K562 (cell line): Measurements from ENCODE around the gene MLX. TPM values are rescaled to one million over a fixed set of nuclear protein-coding genes. Genes with fewer than 3 reads are reported as not detected.

Experiments used
- DIDO1 ChIP-seq: fragments of 450-650 bp; IDR thresholded peaks from 2 replicates; pipeline ENCODE4 v1.6.1; 2016; ENCODE audit warnings: low read depth, missing biosample characterization, missing genetic modification characterization
- ELF1 ChIP-seq: fragments of 200-800 bp; sonication (Bioruptor generic); IDR thresholded peaks from 2 replicates; pipeline ENCODE4 v1.6.1; 2016; ENCODE audit warnings: missing genetic modification characterization, missing compliant biosample characterization
- FOXM1 ChIP-seq, 2 experiments: fragments of 450-650 bp in 1 of 2; sonication (generic) in 1 of 2; formaldehyde crosslinking in 1 of 2; IDR thresholded peaks; 2 replicates each; pipeline versions ENCODE4 v1.6.1 to v1.9.0; 2017 to 2022; ENCODE audit warnings: low read depth in 2 of 2, mild to moderate bottlenecking in 2 of 2, missing genetic modification reagents in 1 of 2, moderate library complexity in 1 of 2
- HMGN3 ChIP-seq: IDR thresholded peaks from 2 replicates; pipeline ENCODE4 v1.6.1; 2011; ENCODE audit warnings: borderline replicate concordance, low read depth, mild to moderate bottlenecking, mixed read lengths, low read length; ENCODE audit not compliant: insufficient read length; ENCODE audit errors: extremely low read depth
- NFIX ChIP-seq: fragments of 250-450 bp; sonication (Bioruptor Pico); IDR thresholded peaks from 2 replicates; pipeline ENCODE4 v1.4.0; 2020; ENCODE audit warnings: low read depth, mild to moderate bottlenecking, moderate library complexity
- NR4A1 ChIP-seq, 2 experiments: fragments of 250-450 bp in 1 of 2; fragments of 450-650 bp in 1 of 2; sonication (Bioruptor Pico) in 1 of 2; IDR thresholded peaks; 2 replicates each; pipeline versions ENCODE4 v1.4.0 to v1.6.1; 2016 to 2020; ENCODE audit warnings: mild to moderate bottlenecking in 2 of 2, missing compliant biosample characterization in 1 of 2, missing genetic modification characterization in 1 of 2, moderate library complexity in 1 of 2
- POLR2H ChIP-seq: IDR thresholded peaks from 2 replicates; pipeline ENCODE4 v1.6.1; 2016; ENCODE audit warnings: missing genetic modification characterization, low read depth, mild to moderate bottlenecking, control low read depth, missing compliant biosample characterization, moderate library complexity
- POU5F1 ChIP-seq: fragments of 150-350 bp; IDR thresholded peaks from 2 replicates; pipeline ENCODE4 v1.6.1; 2014; ENCODE audit warnings: borderline replicate concordance, low read length, low read depth, mild to moderate bottlenecking; ENCODE audit not compliant: partially characterized antibody
- RUNX1 ChIP-seq: sonication (generic); IDR thresholded peaks from 2 replicates; pipeline ENCODE4 v1.6.1; 2016; ENCODE audit warnings: antibody characterized with exemption, low read depth
- SNRNP70 ChIP-seq: fragments of 200-400 bp; formaldehyde crosslinking; optimal IDR thresholded peaks from 2 replicates; pipeline ENCODE3; 2017; ENCODE audit warnings: low read depth, low read length
- STAT5B ChIP-seq: fragments of 250-450 bp; sonication (Bioruptor Pico); IDR thresholded peaks from 2 replicates; pipeline ENCODE4 v1.8.0; 2021; ENCODE audit warnings: mild to moderate bottlenecking, inconsistent platforms
- TAF1 ChIP-seq: IDR thresholded peaks from 2 replicates; pipeline ENCODE4 v1.6.1; 2011; ENCODE audit warnings: mild to moderate bottlenecking, low read length, moderate library complexity; ENCODE audit not compliant: insufficient read depth, control insufficient read depth, severe bottlenecking; ENCODE audit errors: extremely low read depth
- TBL1XR1 ChIP-seq, 2 experiments: IDR thresholded peaks; 2 replicates each; pipeline ENCODE4 v1.6.1; 2012; ENCODE audit warnings: improper control_type of control experiment in 2 of 2, low read length in 2 of 2, mild to moderate bottlenecking in 1 of 2
- TCF3 ChIP-seq: sonication (generic); formaldehyde crosslinking; IDR thresholded peaks from 2 replicates; pipeline ENCODE4 v1.4.0; 2020; ENCODE audit warnings: mild to moderate bottlenecking, missing genetic modification reagents
- TSHZ1 ChIP-seq: fragments of 250-450 bp; sonication (Bioruptor Pico); IDR thresholded peaks from 2 replicates; pipeline ENCODE4 v1.4.0; 2020; ENCODE audit warnings: mild to moderate bottlenecking, moderate library complexity
- ZBTB11 ChIP-seq, 3 experiments: fragments of 200-800 bp in 1 of 3; fragments of 250-450 bp in 1 of 3; fragments of 450-650 bp in 1 of 3; sonication (Bioruptor Pico) in 1 of 3; sonication (Bioruptor generic) in 1 of 3; formaldehyde crosslinking in 1 of 3; IDR thresholded peaks; 2 replicates each; pipeline versions ENCODE4 v1.6.1 to v1.8.0; 2016 to 2022; ENCODE audit warnings: mild to moderate bottlenecking in 2 of 3, missing genetic modification characterization in 2 of 3, missing compliant biosample characterization in 1 of 3, moderate library complexity in 1 of 3
- ZNF740 ChIP-seq, 3 experiments: fragments of 200-800 bp in 1 of 3; sonication (Bioruptor generic) in 1 of 3; sonication (generic) in 1 of 3; formaldehyde crosslinking in 1 of 3; IDR thresholded peaks; 2 replicates each; pipeline versions ENCODE4 v1.6.1 to v1.8.0; 2016 to 2022; ENCODE audit warnings: mild to moderate bottlenecking in 2 of 3, missing compliant biosample characterization in 2 of 3, missing genetic modification characterization in 2 of 3, missing genetic modification reagents in 1 of 3
- polyA plus RNA-seq, 8 experiments: library from polyadenylated mRNA; depleted of rRNA in 4 of 8; stranded (reverse) in 5 of 8; unstranded in 3 of 8; fragments of >200 nt; fragmentation: Nextera tagmentation in 2 of 8; fragmentation: Illumina TruSeq in 1 of 8; extraction: Ambion mirVana in 2 of 8; extraction: Trizol in 1 of 8; gene quantifications; 2 replicates each; pipeline versions ENCODE4 v1.2.1 to v1.2.3, GENCODE V29; 2011 to 2014; ENCODE audit warnings: inconsistent platforms in 1 of 8, missing spikeins in 1 of 8
- total RNA-seq, 7 experiments: library from RNA; depleted of rRNA in 6 of 7; stranded (reverse); fragments of >200 nt in 6 of 7; fragmentation: Illumina TruSeq in 2 of 7; extraction: Trizol in 2 of 7; gene quantifications; 2 replicates each; pipeline versions ENCODE4 v1.2.1 to v1.2.3, GENCODE V29; 2011 to 2021; ENCODE audit warnings: low replicate concordance in 1 of 7

Gene MLX
- total and polyA plus RNA-seq, 9 of the 15 experiments (the other 6 are each of a cell fraction or from before 2014, with no cell fraction given) = 42.9 to 100 (median 58.9) TPM

- no peak for TF ChIP-seq DIDO1 (tag)
- TF ChIP-seq FOXM1 (IDR thresholded peaks at IDR 0.05; ENCODE audit: low read depth) = no peak
- no peak for TF ChIP-seq FOXM1 (CRISPR knock-in tag; IDR thresholded peaks at IDR 0.05; ENCODE audit: low read depth)
- TF ChIP-seq TSHZ1 (CRISPR knock-in tag) = 0 out of 2 replicates have a peak, but pooled peaks have one; percentile 28
- TF ChIP-seq POU5F1 = no peak
- no peak for TF ChIP-seq TAF1
- TF ChIP-seq ZNF740 (CRISPR knock-in tag; IDR thresholded peaks at IDR 0.05) = no peak
- TF ChIP-seq ZNF740 (tag; IDR thresholded peaks at IDR 0.05) = no peak
- TF ChIP-seq POLR2H (tag) = no peak
- TF ChIP-seq RUNX1 = no peak
- TF ChIP-seq NFIX (CRISPR knock-in tag) = no peak
- TF ChIP-seq ZBTB11 (CRISPR knock-in tag; IDR thresholded peaks at IDR 0.05) = no peak
- peak; percentile 63; the same call in 1 of the 2 replicates for TF ChIP-seq NR4A1 (CRISPR knock-in tag; IDR thresholded peaks at IDR 0.05)
- no peak for TF ChIP-seq NR4A1 (tag; IDR thresholded peaks at IDR 0.05)
- TF ChIP-seq STAT5B (CRISPR knock-in tag) = no peak
- no peak for TF ChIP-seq SNRNP70
- TF ChIP-seq TCF3 = no peak
- no peak for TF ChIP-seq HMGN3
- TF ChIP-seq TBL1XR1 (IDR thresholded peaks at IDR 0.05; ENCODE audit: low read length in 2 of 2) = no peak
- no peak for TF ChIP-seq ELF1 (tag)
Measured at GRCh38 chr17:42566215-42566882, 551 bp upstream of the MLX start (continued).
